K562 (cell line): ENCODE measurements around the gene ING1. TPM values are rescaled to one million over a fixed set of nuclear protein-coding genes. Genes with fewer than 3 reads are reported as not detected.

Experiments
- ARID4B ChIP-seq: sonication (generic); formaldehyde crosslinking; IDR thresholded peaks from 2 replicates; pipeline ENCODE4 v1.8.0; 2022; ENCODE audit warnings: mild to moderate bottlenecking, missing genetic modification reagents
- CLOCK ChIP-seq: fragments of 250-450 bp; sonication (Bioruptor Pico); IDR thresholded peaks from 2 replicates; pipeline ENCODE4 v1.4.0; 2020; ENCODE audit warnings: mild to moderate bottlenecking, moderate library complexity, borderline replicate concordance
- LARP7 ChIP-seq: fragments of 450-650 bp; IDR thresholded peaks from 2 replicates; pipeline ENCODE4 v1.6.1; 2016
- PHF8 ChIP-seq: fragments of 200-600 bp; sonication (generic); IDR thresholded peaks from 2 replicates; pipeline ENCODE4 v1.6.1; 2012; ENCODE audit warnings: mixed run types, mild to moderate bottlenecking, inconsistent platforms, low read length, moderate library complexity, borderline replicate concordance
- PTRF ChIP-seq: fragments of 450-650 bp; IDR thresholded peaks from 2 replicates; pipeline ENCODE4 v1.6.1; 2016; ENCODE audit warnings: mild to moderate bottlenecking, missing genetic modification characterization, missing compliant biosample characterization
- SP1 ChIP-seq: sonication (generic); formaldehyde crosslinking; IDR thresholded peaks from 2 replicates; pipeline ENCODE4 v1.8.1; 2022; ENCODE audit warnings: mild to moderate bottlenecking, missing genetic modification reagents
- YBX1 ChIP-seq: fragments of 450-650 bp; IDR thresholded peaks from 2 replicates; pipeline ENCODE4 v1.7.1; 2016; ENCODE audit warnings: mild to moderate bottlenecking
- ZNF224 ChIP-seq: sonication (generic); formaldehyde crosslinking; IDR thresholded peaks from 2 replicates; pipeline ENCODE4 v1.8.0; 2022; ENCODE audit warnings: mild to moderate bottlenecking, missing genetic modification reagents
- ZNF282 ChIP-seq: sonication (generic); formaldehyde crosslinking; IDR thresholded peaks from 2 replicates; pipeline ENCODE4 v1.8.1; 2023; ENCODE audit warnings: missing genetic modification reagents
- polyA plus RNA-seq, 8 experiments: library from polyadenylated mRNA; depleted of rRNA in 4 of 8; stranded (reverse) in 5 of 8; unstranded in 3 of 8; fragments of >200 nt; fragmentation: Nextera tagmentation in 2 of 8; fragmentation: Illumina TruSeq in 1 of 8; extraction: Ambion mirVana in 2 of 8; extraction: Trizol in 1 of 8; gene quantifications; 2 replicates each; pipeline versions ENCODE4 v1.2.1 to v1.2.3, GENCODE V29; 2011 to 2014; ENCODE audit warnings: inconsistent platforms in 1 of 8, missing spikeins in 1 of 8
- total RNA-seq, 7 experiments: library from RNA; depleted of rRNA in 6 of 7; stranded (reverse); fragments of >200 nt in 6 of 7; fragmentation: Illumina TruSeq in 2 of 7; extraction: Trizol in 2 of 7; gene quantifications; 2 replicates each; pipeline versions ENCODE4 v1.2.1 to v1.2.3, GENCODE V29; 2011 to 2021; ENCODE audit warnings: low replicate concordance in 1 of 7
- TF ChIP-seq, protein P1 (sequence below), 2 experiments: IDR thresholded peaks; 2 replicates each; pipeline ENCODE4 v1.6.1; 2011; ENCODE audit warnings: borderline replicate concordance in 1 of 2, control low read depth in 1 of 2, low read depth in 1 of 2, low read length in 1 of 2, mild to moderate bottlenecking in 1 of 2, mixed read lengths in 1 of 2, moderate library complexity in 1 of 2; ENCODE audit not compliant: insufficient read depth in 1 of 2, insufficient read length in 1 of 2, poor library complexity in 1 of 2, severe bottlenecking in 1 of 2; ENCODE audit errors: extremely low read depth in 1 of 2
- TF ChIP-seq, protein P2 (sequence below): conservative IDR thresholded peaks from 2 replicates; pipeline ENCODE4 v1.6.1; 2011; ENCODE audit warnings: low read depth, mild to moderate bottlenecking, low read length; ENCODE audit not compliant: control insufficient read depth
- TF ChIP-seq, protein P3 (sequence below): fragments of 450-650 bp; conservative IDR thresholded peaks from 2 replicates; pipeline ENCODE4 v1.6.1; 2016; ENCODE audit warnings: missing genetic modification characterization, low read depth, mild to moderate bottlenecking, missing compliant biosample characterization, moderate library complexity
- TF ChIP-seq, protein P4 (sequence below), 2 experiments: fragments of 450-650 bp; IDR thresholded peaks; 2 replicates each; pipeline ENCODE4 v1.6.1; 2016

The ING1 gene
- total and polyA plus RNA-seq, 9 of the 15 experiments (the other 6 are each of a cell fraction or from before 2014, with no cell fraction given) = 1.0 to 20.1 (median 8.2) TPM

DNA sequence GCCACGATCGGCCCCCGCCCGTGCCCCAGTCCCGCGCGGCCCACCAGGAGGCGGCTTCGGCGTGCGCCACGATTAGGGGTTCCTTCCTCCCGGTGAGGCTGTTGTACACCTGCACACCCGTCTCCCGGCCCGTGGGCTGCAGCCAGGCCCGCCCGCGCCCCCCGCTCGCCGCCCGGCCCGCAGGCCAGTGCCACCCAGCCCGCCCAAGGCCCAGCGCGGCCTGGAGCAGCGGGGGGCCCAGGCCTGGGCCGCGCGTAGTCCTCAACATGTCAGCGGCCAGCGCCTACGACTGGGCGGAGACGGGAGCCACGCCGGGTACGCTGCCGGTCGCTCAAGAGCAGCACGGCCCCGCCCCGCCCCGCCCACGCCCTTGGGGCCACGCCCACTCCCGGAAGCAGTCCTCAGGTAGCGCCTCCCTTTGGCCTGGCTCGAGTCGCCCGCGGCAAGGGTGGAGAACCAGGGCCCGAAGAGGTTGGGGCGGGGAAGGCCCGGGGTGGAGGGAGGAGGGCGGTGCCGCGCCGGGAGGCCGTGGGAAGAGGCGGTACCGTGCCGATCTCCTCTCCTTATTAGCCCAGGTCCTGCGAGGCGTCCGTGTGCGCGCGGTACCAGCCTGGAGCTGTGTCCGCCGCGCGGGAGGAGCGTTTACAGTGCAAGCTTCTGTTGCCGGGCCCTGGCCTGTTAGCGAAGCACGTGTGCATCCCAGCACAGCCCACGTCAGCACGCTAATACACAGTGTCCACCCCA is 7.5 kb upstream of the ING1 start, which contains the start of gene CARS2 (continued):
- TF ChIP-seq ARID4B (peak; percentile 14; the same call in 1 of the 2 replicates), YBX1 (no peak), CLOCK (no peak), ZNF282 (CRISPR knock-in tag) (no peak), PTRF (tag) (no peak), ZNF224 (CRISPR knock-in tag) (no peak), PHF8 (peak; percentile 70; the same call in 1 of the 2 replicates), SP1 (peak; percentile 88), LARP7 (no peak)
- TF ChIP-seq, protein P1, sequence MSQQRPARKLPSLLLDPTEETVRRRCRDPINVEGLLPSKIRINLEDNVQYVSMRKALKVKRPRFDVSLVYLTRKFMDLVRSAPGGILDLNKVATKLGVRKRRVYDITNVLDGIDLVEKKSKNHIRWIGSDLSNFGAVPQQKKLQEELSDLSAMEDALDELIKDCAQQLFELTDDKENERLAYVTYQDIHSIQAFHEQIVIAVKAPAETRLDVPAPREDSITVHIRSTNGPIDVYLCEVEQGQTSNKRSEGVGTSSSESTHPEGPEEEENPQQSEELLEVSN (IDR thresholded peaks at IDR 0.05; ENCODE audit: borderline replicate concordance in 1 of 2, extremely low read depth in 1 of 2, insufficient read depth in 1 of 2, insufficient read length in 1 of 2, low read depth in 1 of 2, low read length in 1 of 2, poor library complexity in 1 of 2, severe bottlenecking in 1 of 2) = peak; percentile 40 to 70
- TF ChIP-seq, protein P2, sequence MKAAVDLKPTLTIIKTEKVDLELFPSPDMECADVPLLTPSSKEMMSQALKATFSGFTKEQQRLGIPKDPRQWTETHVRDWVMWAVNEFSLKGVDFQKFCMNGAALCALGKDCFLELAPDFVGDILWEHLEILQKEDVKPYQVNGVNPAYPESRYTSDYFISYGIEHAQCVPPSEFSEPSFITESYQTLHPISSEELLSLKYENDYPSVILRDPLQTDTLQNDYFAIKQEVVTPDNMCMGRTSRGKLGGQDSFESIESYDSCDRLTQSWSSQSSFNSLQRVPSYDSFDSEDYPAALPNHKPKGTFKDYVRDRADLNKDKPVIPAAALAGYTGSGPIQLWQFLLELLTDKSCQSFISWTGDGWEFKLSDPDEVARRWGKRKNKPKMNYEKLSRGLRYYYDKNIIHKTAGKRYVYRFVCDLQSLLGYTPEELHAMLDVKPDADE = 0 out of 2 replicates have a peak, but pooled peaks have one; percentile 26
- TF ChIP-seq, protein P3, sequence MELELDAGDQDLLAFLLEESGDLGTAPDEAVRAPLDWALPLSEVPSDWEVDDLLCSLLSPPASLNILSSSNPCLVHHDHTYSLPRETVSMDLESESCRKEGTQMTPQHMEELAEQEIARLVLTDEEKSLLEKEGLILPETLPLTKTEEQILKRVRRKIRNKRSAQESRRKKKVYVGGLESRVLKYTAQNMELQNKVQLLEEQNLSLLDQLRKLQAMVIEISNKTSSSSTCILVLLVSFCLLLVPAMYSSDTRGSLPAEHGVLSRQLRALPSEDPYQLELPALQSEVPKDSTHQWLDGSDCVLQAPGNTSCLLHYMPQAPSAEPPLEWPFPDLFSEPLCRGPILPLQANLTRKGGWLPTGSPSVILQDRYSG = no peak
- TF ChIP-seq, protein P4, sequence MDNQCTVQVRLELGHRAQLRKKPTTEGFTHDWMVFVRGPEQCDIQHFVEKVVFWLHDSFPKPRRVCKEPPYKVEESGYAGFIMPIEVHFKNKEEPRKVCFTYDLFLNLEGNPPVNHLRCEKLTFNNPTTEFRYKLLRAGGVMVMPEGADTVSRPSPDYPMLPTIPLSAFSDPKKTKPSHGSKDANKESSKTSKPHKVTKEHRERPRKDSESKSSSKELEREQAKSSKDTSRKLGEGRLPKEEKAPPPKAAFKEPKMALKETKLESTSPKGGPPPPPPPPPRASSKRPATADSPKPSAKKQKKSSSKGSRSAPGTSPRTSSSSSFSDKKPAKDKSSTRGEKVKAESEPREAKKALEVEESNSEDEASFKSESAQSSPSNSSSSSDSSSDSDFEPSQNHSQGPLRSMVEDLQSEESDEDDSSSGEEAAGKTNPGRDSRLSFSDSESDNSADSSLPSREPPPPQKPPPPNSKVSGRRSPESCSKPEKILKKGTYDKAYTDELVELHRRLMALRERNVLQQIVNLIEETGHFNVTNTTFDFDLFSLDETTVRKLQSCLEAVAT (IDR thresholded peaks at IDR 0.05) = no peak
